Tibial artery (tissue), 4 donors: ENCODE measurements around the gene ENTPD2.
A peak's percentile ranks its signal among the peaks of the same experiment; 100 is the strongest.

Experiments used
- DNase-seq, 2 donors: peaks; one replicate each; pipeline ENCODE4 v3.0.0-alpha.2; 2019
- H3K27ac ChIP-seq, 2 donors: fragments of 200-600 bp; sonication (generic) in 1 of 2; 1 replicate in 1 of 2; 2 replicates in 1 of 2; pipeline ENCODE4 v1.5.1; 2018 to 2019; ENCODE audit warnings: mild to moderate bottlenecking in 1 of 2
- H3K27me3 ChIP-seq, 2 donors: fragments of 200-600 bp; sonication (generic) in 1 of 2; one replicate each; pipeline versions ENCODE4 v1.5.1 to v1.6.0; 2016 to 2019
- H3K36me3 ChIP-seq, 3 donors: fragments of 200-600 bp; sonication (generic) in 2 of 3; one replicate each; pipeline ENCODE4 v1.5.1; 2016 to 2019; ENCODE audit warnings: mild to moderate bottlenecking in 2 of 3
- H3K4me1 ChIP-seq, 4 donors: fragments of 200-600 bp; sonication (generic) in 2 of 4; 1 replicate in 3 of 4; 2 replicates in 1 of 4; pipeline ENCODE4 v1.5.1; 2016 to 2019
- H3K4me3 ChIP-seq, 2 donors: fragments of 200-600 bp; sonication (generic) in 1 of 2; 1 replicate in 1 of 2; 2 replicates in 1 of 2; pipeline ENCODE4 v1.5.1; 2018 to 2019; ENCODE audit warnings: mild to moderate bottlenecking in 2 of 2
- H3K9me3 ChIP-seq, 3 donors: fragments of 200-600 bp; sonication (generic) in 1 of 3; one replicate each; pipeline ENCODE4 v1.5.1; 2016 to 2019
- CTCF ChIP-seq, 2 experiments: fragments of 200-600 bp in 1 of 2; fragments of 450-650 bp in 1 of 2; IDR thresholded peaks; one replicate each; pipeline ENCODE4 v1.5.1; 2017 to 2019; ENCODE audit warnings: antibody characterized with exemption in 2 of 2, mild to moderate bottlenecking in 1 of 2, moderate library complexity in 1 of 2
- intact Hi-C: fragments of 100-400 bp; cut with DNase I; formaldehyde crosslinking; loops from one replicate; pipeline ENCODE4 v1.15.0; 2023; ENCODE audit warnings: low total_unique reads

The ENTPD2 gene

GRCh38 chr9:137073992-137074399 lies 20.1 kb upstream of the ENTPD2 start:
- Histone ChIP-seq H3K27me3 (peaks cover 0 to 27% of the 10 kb centered on the region in 2 donors), H3K36me3 (peaks cover 0 to 5% (median 3%) of the 10 kb centered on the region in 3 donors), H3K4me3 (no peak overlapping the region), H3K4me1 (peaks cover 4 to 50% (median 37%) of the 10 kb centered on the region in 4 donors), H3K27ac (no peak overlapping the region), H3K9me3 (no peaks in the 10 kb centered on the region)
- intact Hi-C loops: no loop called here
- TF ChIP-seq CTCF (IDR thresholded peaks at IDR 0.05): no peak
- DNase-seq: no peak

- DNase-seq: no peak
- no peak for TF ChIP-seq CTCF (IDR thresholded peaks at IDR 0.05)
- no peak overlapping the region for H3K4me3 ChIP-seq
- no peaks in the 10 kb centered on the region for H3K9me3 ChIP-seq
- H3K27ac ChIP-seq: no peak overlapping the region
- H3K36me3 ChIP-seq: no peaks in the 10 kb centered on the region
- H3K4me1 ChIP-seq: peaks cover 0 to 26% (median 18%) of the 10 kb centered on the region in 4 donors
- peaks cover 0 to 35% of the 10 kb centered on the region in 2 donors for H3K27me3 ChIP-seq
- intact Hi-C loops: no loop called here
These were observed 17.4 kb upstream of the ENTPD2 start for GRCh38 chr9:137071282-137071681.

- no peaks in the 10 kb centered on the region for H3K9me3 ChIP-seq
- DNase-seq: peak in 1 of 2 donors; percentile 68
- peak in 1 of 2 experiments; percentile 13 for TF ChIP-seq CTCF (IDR thresholded peaks at IDR 0.05)
- H3K27me3 ChIP-seq: peaks cover 0 to 38% of the 10 kb centered on the region in 2 donors
- peaks cover 0 to 26% (median 18%) of the 10 kb centered on the region in 4 donors for H3K4me1 ChIP-seq
- H3K4me3 ChIP-seq: peak overlapping the region; percentile 33 to 43
- intact Hi-C loops: no loop called here
- H3K36me3 ChIP-seq: no peaks in the 10 kb centered on the region
- peak overlapping the region in 1 of 2 donors; percentile 38 for H3K27ac ChIP-seq
These were observed 17.0 kb upstream of the ENTPD2 start for GRCh38 chr9:137070906-137071275.

- H3K27ac ChIP-seq: peak within 1 kb of the TSS in 1 of 2 donors; percentile 38
- TF ChIP-seq CTCF (IDR thresholded peaks at IDR 0.05): no peak
- intact Hi-C loops: no loop called here
- peaks cover 0 to 26% (median 18%) of the 10 kb centered on the region in 4 donors for H3K4me1 ChIP-seq
- no peaks in the 10 kb centered on the region for H3K36me3 ChIP-seq
- H3K9me3 ChIP-seq: no peaks in the 10 kb centered on the region
- peaks cover 0 to 44% of the 10 kb centered on the region in 2 donors for H3K27me3 ChIP-seq
- DNase-seq: peak; percentile 84 to 87
- H3K4me3 ChIP-seq: peak within 1 kb of the TSS; percentile 33 to 43
These were observed 16.5 kb upstream of the ENTPD2 start, which contains the start of gene SAPCD2 for GRCh38 chr9:137070201-137070905. Gene SAPCD2, minus strand, starts transcription at chr9:137070557. Its CDS starts 97 bp downstream, at chr9:137070460.

- no peak for DNase-seq
- no peaks in the 10 kb centered on the region for H3K36me3 ChIP-seq
- peaks cover 0 to 51% of the 10 kb centered on the region in 2 donors for H3K27me3 ChIP-seq
- peaks cover 0 to 26% (median 18%) of the 10 kb centered on the region in 4 donors for H3K4me1 ChIP-seq
- H3K27ac ChIP-seq: no peak overlapping the region
- H3K4me3 ChIP-seq: no peak overlapping the region
- no peaks in the 10 kb centered on the region for H3K9me3 ChIP-seq
- intact Hi-C loops: no loop called here
- no peak for TF ChIP-seq CTCF (IDR thresholded peaks at IDR 0.05)
These were observed 15.7 kb upstream of the ENTPD2 start for GRCh38 chr9:137069508-137070091.
